GM10248 (cell line): Measurements from ENCODE around the gene SVIL.
"Not testable (repeated sequence)": the region's sequence is repeated elsewhere in the genome, so short reads cannot be mapped to it uniquely, and the experiment has no call there.

Source experiments
- CTCF ChIA-PET: fragments of 300-600 bp; sonication (Branson Sonifier 250); formaldehyde crosslinking; extraction: SDS; loops from one replicate; lab custom pipeline; 2021; ENCODE audit warnings: antibody characterized with exemption; lab: Yijun Ruan, JAX
- POLR2A ChIA-PET: fragments of 350-650 bp; sonication (Branson Sonifier 250); formaldehyde crosslinking; extraction: SDS; loops from one replicate; lab custom pipeline; 2020; ENCODE audit warnings: antibody characterized with exemption; lab: Yijun Ruan, JAX
- DNase-seq: peaks from one replicate; pipeline ENCODE4 v3.0.0; 2012; ENCODE audit errors: extremely low spot score
- TF ChIP-seq, protein P1 (sequence below): IDR thresholded peaks from 2 replicates; pipeline ENCODE4 v1.5.1; 2012; ENCODE audit warnings: mild to moderate bottlenecking, low read depth; ENCODE audit errors: extremely low read depth, missing control alignments, control extremely low read depth

Gene SVIL

DNA sequence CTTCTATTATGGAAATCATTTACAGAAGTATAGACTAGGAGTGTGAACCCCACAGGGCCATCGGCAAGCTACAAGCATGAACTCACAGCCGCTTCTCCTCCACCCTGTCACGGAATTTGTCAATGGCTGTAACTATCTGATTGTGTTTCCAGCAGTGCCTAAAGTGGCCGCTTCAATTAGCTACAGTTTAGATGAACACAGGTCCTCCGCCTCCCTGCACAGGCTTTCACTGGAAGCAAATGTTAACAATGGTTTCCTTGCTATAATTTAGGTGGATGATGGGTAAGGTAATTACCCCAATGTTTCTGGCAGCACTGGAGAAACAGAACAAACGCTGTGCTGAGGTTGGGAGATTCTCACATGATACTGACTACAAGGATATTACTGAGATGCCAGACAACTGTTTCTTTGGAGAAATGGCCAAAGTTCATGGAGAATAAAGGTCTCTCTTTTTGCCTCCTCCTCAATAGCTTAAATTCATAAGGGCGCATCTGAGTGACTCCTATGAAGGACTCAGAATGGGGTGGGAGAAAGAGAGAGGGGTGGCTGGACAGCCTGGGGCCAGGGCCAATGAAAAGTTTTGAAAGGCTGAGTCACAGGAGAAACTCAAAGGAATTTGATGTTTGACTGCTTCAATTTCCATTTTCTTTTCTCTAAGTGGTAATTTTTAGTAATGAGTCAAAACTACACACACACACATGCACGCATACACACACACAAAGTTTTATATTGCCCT is 78.9 kb downstream of the SVIL start:
- ChIA-PET POLR2A (no interaction called here), CTCF (interaction anchor here (0.9 to 1.3 kb wide), 3 partner anchors 10 to 34 kb away, joined by 3 to 4 read pairs (median 4); no protein-coding TSS in a partner anchor)
- no peak for DNase-seq
- TF ChIP-seq, protein P1, sequence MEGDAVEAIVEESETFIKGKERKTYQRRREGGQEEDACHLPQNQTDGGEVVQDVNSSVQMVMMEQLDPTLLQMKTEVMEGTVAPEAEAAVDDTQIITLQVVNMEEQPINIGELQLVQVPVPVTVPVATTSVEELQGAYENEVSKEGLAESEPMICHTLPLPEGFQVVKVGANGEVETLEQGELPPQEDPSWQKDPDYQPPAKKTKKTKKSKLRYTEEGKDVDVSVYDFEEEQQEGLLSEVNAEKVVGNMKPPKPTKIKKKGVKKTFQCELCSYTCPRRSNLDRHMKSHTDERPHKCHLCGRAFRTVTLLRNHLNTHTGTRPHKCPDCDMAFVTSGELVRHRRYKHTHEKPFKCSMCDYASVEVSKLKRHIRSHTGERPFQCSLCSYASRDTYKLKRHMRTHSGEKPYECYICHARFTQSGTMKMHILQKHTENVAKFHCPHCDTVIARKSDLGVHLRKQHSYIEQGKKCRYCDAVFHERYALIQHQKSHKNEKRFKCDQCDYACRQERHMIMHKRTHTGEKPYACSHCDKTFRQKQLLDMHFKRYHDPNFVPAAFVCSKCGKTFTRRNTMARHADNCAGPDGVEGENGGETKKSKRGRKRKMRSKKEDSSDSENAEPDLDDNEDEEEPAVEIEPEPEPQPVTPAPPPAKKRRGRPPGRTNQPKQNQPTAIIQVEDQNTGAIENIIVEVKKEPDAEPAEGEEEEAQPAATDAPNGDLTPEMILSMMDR, result no peak

DNA sequence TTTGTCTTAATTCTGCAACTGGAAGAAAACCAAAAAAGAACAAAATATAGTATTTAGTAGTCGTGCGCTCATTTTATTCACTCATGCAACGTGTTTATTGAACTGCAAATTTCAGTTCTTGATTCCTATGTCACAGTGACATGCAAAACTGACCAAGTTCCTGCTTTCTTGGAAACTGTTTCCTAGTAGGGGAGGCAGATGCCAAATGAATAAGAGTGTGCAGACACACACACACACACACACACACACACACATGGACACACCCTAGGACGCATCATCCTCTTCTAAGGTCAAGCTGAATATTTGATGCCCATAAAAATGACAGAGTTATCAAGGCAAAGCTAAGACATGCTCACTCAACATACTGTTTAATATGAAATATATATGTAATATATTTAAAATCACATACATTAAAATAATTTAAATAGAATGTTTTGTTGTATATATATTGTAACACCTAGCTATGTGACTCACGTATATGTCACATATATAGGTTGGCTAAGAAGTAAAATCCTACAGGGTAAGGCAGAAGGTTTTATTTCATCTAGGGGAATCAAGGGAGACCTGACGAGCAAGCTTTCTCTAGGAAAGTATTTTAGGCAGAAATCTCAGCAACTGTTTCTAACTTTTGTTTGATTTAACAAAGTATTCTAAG is 79.6 kb downstream of the SVIL start:
- POLR2A ChIA-PET, result no interaction called here
- CTCF ChIA-PET, result interaction anchor here (0.9 to 1.3 kb wide), 3 partner anchors 9 to 35 kb away, joined by 3 to 4 read pairs (median 4); no protein-coding TSS in a partner anchor
- TF ChIP-seq, protein P1, result no peak
- DNase-seq, result no peak

DNA sequence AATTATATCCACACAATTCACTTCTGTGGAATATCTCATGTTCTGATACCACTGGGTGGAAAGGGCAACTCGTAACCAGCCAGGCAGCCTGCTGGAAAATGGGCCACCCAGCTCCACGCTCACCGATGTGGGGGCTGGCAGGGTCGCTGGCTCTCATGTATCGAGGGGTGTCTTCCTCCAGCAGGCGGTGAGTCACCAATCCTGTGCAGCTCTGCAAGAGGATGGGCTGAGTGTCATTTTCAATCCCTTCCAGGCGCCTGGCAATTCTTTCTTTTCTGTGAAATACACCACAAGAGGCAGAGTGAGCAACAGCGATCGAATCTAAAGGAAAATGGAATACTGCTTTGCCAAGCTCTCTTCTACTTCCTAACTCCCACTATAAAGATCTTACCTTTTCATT is 80.1 kb downstream of the SVIL start:
- DNase-seq, result no peak
- POLR2A ChIA-PET, result no interaction called here
- TF ChIP-seq, protein P1, result no peak
- CTCF ChIA-PET, result interaction anchor here (0.9 to 1.3 kb wide), 3 partner anchors 8 to 36 kb away, joined by 3 to 4 read pairs (median 4); no protein-coding TSS in a partner anchor

DNA sequence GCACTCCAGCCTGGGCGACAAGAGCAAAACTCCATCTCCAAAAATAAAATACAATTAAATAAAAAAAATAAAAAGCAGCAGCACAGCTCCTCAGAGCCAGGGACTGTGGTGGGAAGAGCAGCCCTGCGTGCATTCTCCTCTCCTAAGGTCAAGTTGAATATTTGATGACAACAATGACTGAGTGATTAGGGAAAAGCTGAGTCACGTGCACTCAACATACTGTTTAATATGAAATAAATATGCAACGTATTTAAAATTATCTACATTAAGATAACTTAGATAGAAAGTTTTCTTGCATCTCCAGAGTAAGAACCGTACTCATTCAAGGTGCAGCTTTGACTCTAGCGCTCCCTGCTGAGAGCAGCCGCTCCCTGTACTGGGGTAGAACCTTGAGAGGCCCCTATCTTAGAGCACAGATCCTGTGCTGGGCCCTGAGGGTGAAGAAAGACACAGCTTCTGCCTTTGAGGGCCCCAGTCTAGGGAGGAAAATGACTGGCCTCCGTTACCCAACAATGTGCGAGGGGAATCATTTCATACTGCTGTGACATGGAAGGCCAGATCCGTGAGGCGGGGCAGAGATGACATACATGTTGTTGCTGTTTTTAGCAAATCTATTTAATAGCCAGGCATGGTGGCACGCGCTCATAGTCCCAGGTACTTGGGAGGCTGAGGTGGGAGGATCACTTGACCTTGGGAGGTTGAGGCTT is 81.1 kb downstream of the SVIL start:
- ChIA-PET POLR2A (no interaction called here), CTCF (interaction anchor here (0.7 kb wide), 1 partner anchor 15 kb away, joined by 3 read pairs; no protein-coding TSS in a partner anchor)
- TF ChIP-seq, protein P1, result no peak
- DNase-seq, result no peak

DNA sequence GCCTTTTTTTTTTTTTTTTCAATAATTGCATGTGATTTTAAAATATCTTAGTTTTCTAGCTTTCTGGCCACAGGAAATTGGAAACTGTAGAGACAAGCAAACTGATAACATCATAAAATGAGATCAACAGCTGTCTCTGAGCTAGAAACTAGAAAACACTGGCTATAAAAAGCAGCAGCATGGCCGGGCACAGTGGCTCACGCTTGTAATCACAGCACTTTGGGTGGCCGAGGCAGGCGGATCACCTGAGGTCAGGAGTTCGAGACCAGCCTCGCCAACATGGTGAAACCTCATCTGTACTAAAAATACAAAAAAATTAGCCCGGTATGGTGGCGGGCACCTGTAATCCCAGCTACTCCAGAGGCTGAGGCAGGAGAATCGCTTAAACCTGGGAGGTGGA is 81.7 kb downstream of the SVIL start:
- DNase-seq, POLR2A ChIA-PET: not testable (repeated sequence)
- CTCF ChIA-PET, result interaction anchor here (0.7 to 1.2 kb wide), 2 partner anchors 14 to 36 kb away, joined by 3 read pairs; no protein-coding TSS in a partner anchor

DNA sequence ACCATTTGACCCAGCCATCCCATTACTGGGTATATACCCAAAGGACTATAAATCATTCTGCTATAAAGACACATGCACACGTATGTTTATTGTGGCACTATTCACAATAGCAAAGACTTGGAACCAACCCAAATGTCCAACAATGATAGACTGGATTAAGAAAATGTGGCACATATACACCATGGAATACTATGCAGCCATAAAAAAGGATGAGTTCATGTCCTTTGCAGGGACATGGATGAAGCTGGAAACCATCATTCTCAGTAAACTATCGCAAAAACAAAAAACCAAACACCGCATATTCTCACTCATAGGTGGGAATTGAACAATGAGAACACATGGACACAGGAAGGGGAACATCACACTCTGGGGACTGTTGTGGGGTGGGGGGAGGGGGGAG is 85.3 kb downstream of the SVIL start:
- POLR2A ChIA-PET, result not testable (repeated sequence)

DNA sequence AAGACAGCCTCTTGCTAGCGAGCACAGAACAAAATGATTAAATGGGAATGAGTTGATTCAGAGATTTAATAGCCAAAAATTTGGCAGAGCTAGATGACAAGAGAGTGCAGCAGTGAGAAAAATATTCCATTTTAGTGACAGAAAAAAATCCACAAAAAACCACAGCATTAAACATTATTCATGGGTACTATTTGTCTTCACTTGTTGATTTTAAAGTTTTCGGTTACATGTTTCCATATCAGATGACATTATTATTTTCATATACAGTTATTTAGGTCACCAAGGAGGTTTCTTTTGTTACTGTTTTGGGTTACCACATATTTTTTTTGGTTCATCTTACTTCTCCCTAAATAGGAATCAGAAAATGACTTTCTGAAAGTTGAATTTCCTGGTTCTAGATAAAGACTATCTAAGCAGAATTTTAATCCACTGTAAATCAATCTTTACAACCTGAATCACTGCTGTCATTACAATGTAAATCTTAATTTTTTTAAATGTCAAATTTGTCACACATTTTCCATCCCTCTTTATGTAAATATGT is 87.9 kb downstream of the SVIL start:
- no peak for DNase-seq

More for the DNA sequence above, 85.3 kb downstream of the SVIL start:
- DNase-seq, CTCF ChIA-PET: not testable (repeated sequence)

More for the DNA sequence above, 87.9 kb downstream of the SVIL start:
- POLR2A ChIA-PET, result no interaction called here
- CTCF ChIA-PET, result interaction anchor here (1.6 kb wide), 1 partner anchor 8 kb away, joined by 4 read pairs; no protein-coding TSS in a partner anchor
- TF ChIP-seq, protein P1, result no peak
